Heart left ventricle (tissue), 11 donors: Measurements from ENCODE around the gene VEZT. TPM values are rescaled to one million over a fixed set of nuclear protein-coding genes. Genes with fewer than 3 reads are reported as not detected.

Experiments
- microRNA counts, 2 donors: library from miRNA; unstranded; fragments of <30 nt; microRNA quantifications; one replicate each; lab custom pipeline; 2016
- microRNA-seq, 4 donors: library from miRNA; unstranded; fragments of <30 nt; microRNA quantifications; one replicate each; pipeline versions ENCODE4 to v1.2.0, GENCODE V29; 2017 to 2020
- polyA plus RNA-seq, 2 donors: library from polyadenylated mRNA; stranded (reverse); fragments of 200-250 nt; gene quantifications; one replicate each; pipeline ENCODE4 v1.2.3, GENCODE V29; 2013
- total RNA-seq, 9 donors: library from RNA; depleted of rRNA in 2 of 9; stranded (reverse); fragments of >200 nt in 2 of 9; fragmentation: NEBNext Ultra II Directional in 3 of 9; extraction: Animal tissue kit (Norgen Biotek cat#: 25700) in 3 of 9; gene quantifications; one replicate each; pipeline versions ENCODE4 v1.1.0 to v1.2.4, GENCODE V29; 2016 to 2023
- donor health status: ischemic (EF 13 %, LVEDD 7.1; RV severe dilation, severe dysfunction).
- donor health status: healthy with polysubstance abuse.
- donor health status: DM: no; HTN: yes; CAD: no.
- donor health status: DM: no; HTN: no; CAD: no.
- donor health status: ischemic (EF 25% LVEDD 5.7; RV mildly dilated, moderate dysfunction).
- donor health status: healthy.
- donor health status: DM: yes; HTN: yes; CAD: no.
- donor health status: PGD.
- donor health status: nonischemic (EF 23%, LVEDD 6.1; RV moderate dilation, normal function).

VEZT gene
- total and polyA plus RNA-seq, 11 donors, result 14.6 to 89.9 (median 65.2) TPM

MicroRNAs encoded within 50 kb of the gene (microRNA counts, 767-probe panel; counts per million panel counts)
- microRNA hsa-miR-331-3p (lab: Ali Mortazavi, UCI), result 2,557 to 2,836 counts per million in 2 donors
- microRNA hsa-miR-331-5p (lab: Ali Mortazavi, UCI), result 0 to 71.6 counts per million in 2 donors

Small RNAs within 50 kb of the gene (microRNA-seq; reads per million reads assigned to microRNA genes)
- 82.3 to 111 (median 106) reads per million in 4 donors for gene MIR331
- gene MIR3685, result 0 reads per million in 4 donors

Other genes with a start within 250 kb of the VEZT start
- gene NDUFA12, start 214.1 kb upstream of the VEZT start, total RNA-seq, result 100 to 1,000 TPM; 195 to 638 (median 351) TPM
- gene NDUFA12, start 214.1 kb upstream of the VEZT start, polyA plus RNA-seq, result 100 to 1,000 TPM; 550 to 872 TPM
- gene NR2C1, start 144.2 kb upstream of the VEZT start, total RNA-seq, result 10 to 100 TPM; 28.1 to 43.7 (median 34.5) TPM
- 10 to 100 TPM; 11.0 to 45.6 TPM for gene NR2C1, start 144.2 kb upstream of the VEZT start, polyA plus RNA-seq
- gene FGD6, start 340 bp upstream of the VEZT start, total RNA-seq, result 10 to 100 TPM; 11.9 to 29.1 (median 19.5) TPM
- 1 to 10 TPM; 2.8 to 2.9 TPM for gene FGD6, start 340 bp upstream of the VEZT start, polyA plus RNA-seq